ENCODE measurements around the gene CFAP53.

DNA sequence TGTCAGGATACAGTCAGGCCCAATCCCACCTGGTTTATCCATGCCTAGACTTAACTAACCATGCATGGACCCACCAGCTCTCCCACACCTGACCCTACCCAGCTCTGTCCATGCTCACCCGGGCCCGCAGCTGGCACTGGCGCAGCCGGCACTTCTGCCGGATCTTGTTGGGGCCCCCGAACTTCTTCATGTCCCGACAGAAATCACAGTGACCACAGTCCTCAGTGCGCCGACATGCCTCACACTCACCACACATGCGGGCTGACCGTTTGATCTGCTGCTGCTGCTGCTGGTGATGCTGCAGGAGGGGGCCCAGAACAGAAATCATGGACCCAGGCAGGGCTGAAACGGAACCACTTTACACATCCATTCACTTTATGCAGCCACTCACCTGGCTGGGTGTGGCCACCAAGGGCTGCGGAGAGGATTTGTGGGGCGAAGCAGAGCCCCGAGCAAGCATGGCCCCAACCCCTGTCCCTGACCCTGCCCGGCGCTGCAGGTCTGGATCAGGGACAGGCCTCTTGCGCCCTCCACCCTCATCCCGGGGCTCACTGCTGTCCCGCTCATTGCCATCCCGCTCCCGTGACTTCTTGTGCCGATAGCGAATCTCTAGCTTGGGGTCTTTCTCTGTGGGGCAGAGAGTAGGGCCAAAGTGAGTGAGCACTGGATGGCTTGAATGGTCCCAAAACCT, 19.5 kb upstream of the CFAP53 start:
- TF ChIP-seq, protein P1, sequence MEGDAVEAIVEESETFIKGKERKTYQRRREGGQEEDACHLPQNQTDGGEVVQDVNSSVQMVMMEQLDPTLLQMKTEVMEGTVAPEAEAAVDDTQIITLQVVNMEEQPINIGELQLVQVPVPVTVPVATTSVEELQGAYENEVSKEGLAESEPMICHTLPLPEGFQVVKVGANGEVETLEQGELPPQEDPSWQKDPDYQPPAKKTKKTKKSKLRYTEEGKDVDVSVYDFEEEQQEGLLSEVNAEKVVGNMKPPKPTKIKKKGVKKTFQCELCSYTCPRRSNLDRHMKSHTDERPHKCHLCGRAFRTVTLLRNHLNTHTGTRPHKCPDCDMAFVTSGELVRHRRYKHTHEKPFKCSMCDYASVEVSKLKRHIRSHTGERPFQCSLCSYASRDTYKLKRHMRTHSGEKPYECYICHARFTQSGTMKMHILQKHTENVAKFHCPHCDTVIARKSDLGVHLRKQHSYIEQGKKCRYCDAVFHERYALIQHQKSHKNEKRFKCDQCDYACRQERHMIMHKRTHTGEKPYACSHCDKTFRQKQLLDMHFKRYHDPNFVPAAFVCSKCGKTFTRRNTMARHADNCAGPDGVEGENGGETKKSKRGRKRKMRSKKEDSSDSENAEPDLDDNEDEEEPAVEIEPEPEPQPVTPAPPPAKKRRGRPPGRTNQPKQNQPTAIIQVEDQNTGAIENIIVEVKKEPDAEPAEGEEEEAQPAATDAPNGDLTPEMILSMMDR (IDR thresholded peaks at IDR 0.05): no peak
- no peak for TF ChIP-seq POLR2A (IDR thresholded peaks at IDR 0.05)
